22Rv1 (cell line): ENCODE results near the gene NUP93.

Experiments
- ZFX ChIP-seq: fragments of 450-650 bp; IDR thresholded peaks from 2 replicates; pipeline ENCODE4 v1.6.1; 2017; ENCODE audit warnings: antibody characterized with exemption, borderline replicate concordance
- TF ChIP-seq, protein P1 (sequence below): fragments of 450-650 bp; IDR thresholded peaks from 2 replicates; pipeline ENCODE4 v1.5.1; 2017; ENCODE audit warnings: mild to moderate bottlenecking

DNA sequence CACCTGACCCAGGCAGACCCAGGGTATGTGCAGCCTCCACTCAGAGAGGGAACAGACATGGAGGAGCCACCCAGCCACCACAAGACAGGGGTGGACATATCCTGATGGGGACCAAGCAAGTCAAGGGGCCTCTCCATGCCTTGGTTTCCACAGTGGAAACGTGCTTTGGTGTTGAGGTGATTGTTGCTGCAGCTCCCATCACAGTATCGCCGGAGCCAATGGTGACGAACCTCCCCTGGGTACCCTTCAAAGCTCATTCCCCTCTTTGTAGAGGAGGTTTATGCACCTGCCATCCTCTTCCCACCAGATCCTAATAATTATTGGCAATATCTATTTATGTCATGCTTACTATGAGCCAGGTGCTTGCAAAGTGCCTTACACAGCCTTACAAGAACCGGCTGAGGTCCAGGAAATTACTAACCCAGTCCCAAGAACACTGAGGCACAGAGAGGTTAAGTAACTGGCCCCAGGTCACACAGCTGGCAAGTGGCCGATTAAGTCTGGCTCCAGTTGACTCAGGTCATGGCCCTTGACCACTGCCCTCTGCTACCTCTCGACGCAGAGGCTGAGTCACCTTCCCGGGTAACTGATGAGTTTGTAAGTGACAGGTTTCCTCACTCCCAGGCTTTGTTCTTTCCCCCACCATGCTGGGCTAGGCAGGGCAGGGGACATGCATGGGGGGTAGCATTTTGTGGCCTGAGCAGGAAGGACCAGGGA is 155.7 kb downstream of the NUP93 start:
- TF ChIP-seq, protein P1, sequence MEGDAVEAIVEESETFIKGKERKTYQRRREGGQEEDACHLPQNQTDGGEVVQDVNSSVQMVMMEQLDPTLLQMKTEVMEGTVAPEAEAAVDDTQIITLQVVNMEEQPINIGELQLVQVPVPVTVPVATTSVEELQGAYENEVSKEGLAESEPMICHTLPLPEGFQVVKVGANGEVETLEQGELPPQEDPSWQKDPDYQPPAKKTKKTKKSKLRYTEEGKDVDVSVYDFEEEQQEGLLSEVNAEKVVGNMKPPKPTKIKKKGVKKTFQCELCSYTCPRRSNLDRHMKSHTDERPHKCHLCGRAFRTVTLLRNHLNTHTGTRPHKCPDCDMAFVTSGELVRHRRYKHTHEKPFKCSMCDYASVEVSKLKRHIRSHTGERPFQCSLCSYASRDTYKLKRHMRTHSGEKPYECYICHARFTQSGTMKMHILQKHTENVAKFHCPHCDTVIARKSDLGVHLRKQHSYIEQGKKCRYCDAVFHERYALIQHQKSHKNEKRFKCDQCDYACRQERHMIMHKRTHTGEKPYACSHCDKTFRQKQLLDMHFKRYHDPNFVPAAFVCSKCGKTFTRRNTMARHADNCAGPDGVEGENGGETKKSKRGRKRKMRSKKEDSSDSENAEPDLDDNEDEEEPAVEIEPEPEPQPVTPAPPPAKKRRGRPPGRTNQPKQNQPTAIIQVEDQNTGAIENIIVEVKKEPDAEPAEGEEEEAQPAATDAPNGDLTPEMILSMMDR = no peak
- no peak for TF ChIP-seq ZFX
